K562 (cell line): ENCODE data around the gene ZBTB16. TPM values are rescaled to one million over a fixed set of nuclear protein-coding genes. Genes with fewer than 3 reads are reported as not detected.

ENCODE experiments used
- CBFA2T3 ChIP-seq: fragments of 450-650 bp; IDR thresholded peaks from 2 replicates; pipeline ENCODE4 v1.6.1; 2017
- CEBPZ ChIP-seq: fragments of 150-350 bp; IDR thresholded peaks from 2 replicates; pipeline ENCODE4 v1.6.1; 2014; ENCODE audit warnings: low read depth, mild to moderate bottlenecking, low read length, borderline replicate concordance
- CREB5 ChIP-seq: fragments of 250-450 bp; sonication (Bioruptor Pico); IDR thresholded peaks from 2 replicates; pipeline ENCODE4 v1.5.0; 2020; ENCODE audit warnings: mild to moderate bottlenecking
- ELF1 ChIP-seq: fragments of 200-800 bp; sonication (Bioruptor generic); IDR thresholded peaks from 2 replicates; pipeline ENCODE4 v1.6.1; 2016; ENCODE audit warnings: missing genetic modification characterization, missing compliant biosample characterization
- FOXK2 ChIP-seq, 2 experiments: fragments of 450-650 bp; IDR thresholded peaks in 1 of 2; conservative IDR thresholded peaks in 1 of 2; 2 replicates each; pipeline ENCODE4 v1.6.1; 2016; ENCODE audit warnings: low read depth in 2 of 2, mild to moderate bottlenecking in 1 of 2
- HNRNPL ChIP-seq: fragments of 200-400 bp; formaldehyde crosslinking; IDR thresholded peaks from 2 replicates; pipeline ENCODE4 v1.6.1; 2017; ENCODE audit warnings: low read depth, mild to moderate bottlenecking, low read length
- ILF3 ChIP-seq: fragments of 450-650 bp; IDR thresholded peaks from 2 replicates; pipeline ENCODE4 v1.6.1; 2018; ENCODE audit warnings: antibody characterized with exemption, mild to moderate bottlenecking, moderate library complexity, borderline replicate concordance
- RAD51 ChIP-seq: fragments of 450-650 bp; IDR thresholded peaks from 2 replicates; pipeline ENCODE4 v1.7.1; 2016; ENCODE audit warnings: low read depth, mild to moderate bottlenecking, borderline replicate concordance
- TAF1 ChIP-seq: IDR thresholded peaks from 2 replicates; pipeline ENCODE4 v1.6.1; 2011; ENCODE audit warnings: mild to moderate bottlenecking, low read length, moderate library complexity; ENCODE audit not compliant: insufficient read depth, control insufficient read depth, severe bottlenecking; ENCODE audit errors: extremely low read depth
- TEAD4 ChIP-seq, 2 experiments: sonication (generic) in 1 of 2; formaldehyde crosslinking in 1 of 2; IDR thresholded peaks; 2 replicates each; pipeline versions ENCODE4 v1.6.1 to v1.8.0; 2012 to 2022; ENCODE audit warnings: borderline replicate concordance in 1 of 2, inconsistent platforms in 1 of 2, low read length in 1 of 2, mild to moderate bottlenecking in 1 of 2, missing genetic modification reagents in 1 of 2
- XRCC5 ChIP-seq: fragments of 200-400 bp; formaldehyde crosslinking; IDR thresholded peaks from 2 replicates; pipeline ENCODE4 v1.6.1; 2017; ENCODE audit warnings: low read depth, mild to moderate bottlenecking, low read length
- ZFP30 ChIP-seq: fragments of 250-450 bp; sonication (Bioruptor Pico); IDR thresholded peaks from 2 replicates; pipeline ENCODE4 v1.8.0; 2022; ENCODE audit warnings: moderate library complexity, mild to moderate bottlenecking, inconsistent platforms, borderline replicate concordance
- ZNF407 ChIP-seq: fragments of 450-650 bp; IDR thresholded peaks from 2 replicates; pipeline ENCODE4 v1.6.1; 2016; ENCODE audit warnings: low read depth
- polyA plus RNA-seq, 8 experiments: library from polyadenylated mRNA; depleted of rRNA in 4 of 8; stranded (reverse) in 5 of 8; unstranded in 3 of 8; fragments of >200 nt; fragmentation: Nextera tagmentation in 2 of 8; fragmentation: Illumina TruSeq in 1 of 8; extraction: Ambion mirVana in 2 of 8; extraction: Trizol in 1 of 8; gene quantifications; 2 replicates each; pipeline versions ENCODE4 v1.2.1 to v1.2.3, GENCODE V29; 2011 to 2014; ENCODE audit warnings: inconsistent platforms in 1 of 8, missing spikeins in 1 of 8
- total RNA-seq, 7 experiments: library from RNA; depleted of rRNA in 6 of 7; stranded (reverse); fragments of >200 nt in 6 of 7; fragmentation: Illumina TruSeq in 2 of 7; extraction: Trizol in 2 of 7; gene quantifications; 2 replicates each; pipeline versions ENCODE4 v1.2.1 to v1.2.3, GENCODE V29; 2011 to 2021; ENCODE audit warnings: low replicate concordance in 1 of 7

Gene ZBTB16
- total and polyA plus RNA-seq, 9 of the 15 experiments (the other 6 are each of a cell fraction or from before 2014, with no cell fraction given) = 0.06 to 0.40 (median 0.24) TPM; not detected in 4

- TF ChIP-seq ILF3 (no peak), ELF1 (tag) (peak; percentile 90), CEBPZ (no peak), TAF1 (no peak), ZNF407 (no peak), ZFP30 (no peak), HNRNPL (no peak), FOXK2 (conservative IDR thresholded peaks at IDR 0.05 in 1 of 2, IDR thresholded peaks at IDR 0.05 in 1 of 2; ENCODE audit: low read depth in 2 of 2) (peak; percentile 93 to 96), CREB5 (CRISPR knock-in tag) (no peak), RAD51 (no peak), TEAD4 (IDR thresholded peaks at IDR 0.05; ENCODE audit: low read length) (peak; percentile 59), TEAD4 (CRISPR knock-in tag; IDR thresholded peaks at IDR 0.05; ENCODE audit: borderline replicate concordance) (no peak), CBFA2T3 (peak; percentile 74), XRCC5 (peak; percentile 51; the same call in 1 of the 2 replicates)
Observed at GRCh38 chr11:114159802-114160632, 100.5 kb downstream of the ZBTB16 start (continued).
